Urinary bladder (tissue), 4 donors: ENCODE results near the gene FNDC10. TPM values are rescaled to one million over a fixed set of nuclear protein-coding genes. Genes with fewer than 3 reads are reported as not detected.

Experiments used
- DNase-seq: peaks from one replicate; pipeline ENCODE4 v3.0.0-alpha.2; 2015; ENCODE audit errors: extremely low spot score
- H3K27ac ChIP-seq: one replicate; pipeline ENCODE4 v1.5.1; 2013; ENCODE audit warnings: low read depth, mild to moderate bottlenecking, moderate library complexity
- H3K36me3 ChIP-seq: one replicate; pipeline ENCODE4 v1.6.1; 2013; ENCODE audit warnings: mild to moderate bottlenecking, moderate library complexity; ENCODE audit not compliant: insufficient read depth
- H3K4me1 ChIP-seq: one replicate; pipeline ENCODE4 v1.6.1; 2013; ENCODE audit warnings: mild to moderate bottlenecking, moderate library complexity; ENCODE audit not compliant: insufficient read depth
- H3K4me3 ChIP-seq: one replicate; pipeline ENCODE4 v1.5.1; 2013; ENCODE audit warnings: low read depth, low read length
- WGBS: extraction: QIAGEN DNeasy Blood & Tissue Kit; methylation state at CpG from one replicate; pipeline ENCODE4 v1.1.7; 2013; 5-methylcytosine and 5-hydroxymethylcytosine counted together
- polyA plus RNA-seq: library from polyadenylated mRNA; stranded (reverse); fragments of 200-250 nt; gene quantifications from one replicate; pipeline ENCODE4 v1.2.3, GENCODE V29; 2013
- total RNA-seq: library from RNA; depleted of rRNA; stranded (reverse); fragments of >200 nt; gene quantifications from one replicate; pipeline ENCODE4 v1.2.3, GENCODE V29; 2014
- donor health status: healthy with polysubstance abuse.
- donor health status: healthy.

Gene FNDC10
- total and polyA plus RNA-seq, 2 donors, result 0.58 to 2.2 TPM

GRCh38 chr1:1616045-1616790 is 16.3 kb upstream of the FNDC10 start:
- Histone ChIP-seq H3K4me3 (peak overlapping the region; percentile 86), H3K4me1 (no peaks in the 10 kb centered on the region), H3K36me3 (no peaks in the 10 kb centered on the region), H3K27ac (peak overlapping the region; percentile 100)
- 4% methylated on average over 77 of the region's 80 CpGs for WGBS
- DNase-seq, result no peak

GRCh38 chr1:1615256-1616044 is 15.5 kb upstream of the FNDC10 start, which contains the start of gene MIB2:
TSS of gene MIB2 (plus strand) at chr1:1615500. CDS start at chr1:1623453, 7,953 bp downstream.
- H3K27ac ChIP-seq, result peak within 1 kb of the TSS; percentile 100
- WGBS, result 1% methylated on average over 107 of the region's 107 CpGs
- H3K4me3 ChIP-seq, result peak within 1 kb of the TSS; percentile 86
- H3K4me1 ChIP-seq, result no peaks in the 10 kb centered on the region
- DNase-seq, result peak; percentile 86
- no peaks in the 10 kb centered on the region for H3K36me3 ChIP-seq

- Histone ChIP-seq H3K4me1 (no peaks in the 10 kb centered on the region), H3K27ac (no peak overlapping the region)
Observed at GRCh38 chr1:1614954-1615255, 15.0 kb upstream of the FNDC10 start.

GRCh38 chr1:1614204-1614953 is 14.4 kb upstream of the FNDC10 start:
- Histone ChIP-seq H3K27ac (no peak overlapping the region), H3K36me3 (no peaks in the 10 kb centered on the region), H3K4me1 (no peaks in the 10 kb centered on the region), H3K4me3 (peak overlapping the region; percentile 86)
- 19% methylated on average over 30 of the region's 30 CpGs for WGBS
- no peak for DNase-seq

More at GRCh38 chr1:1614954-1615255, 15.0 kb upstream of the FNDC10 start:
- DNase-seq, result no peak
- Histone ChIP-seq H3K36me3 (no peaks in the 10 kb centered on the region), H3K4me3 (peak overlapping the region; percentile 86)
- WGBS, result 0% methylated on average over 23 of the region's 23 CpGs

GRCh38 chr1:1613509-1614082 is 13.7 kb upstream of the FNDC10 start:
- Histone ChIP-seq H3K4me1 (no peaks in the 10 kb centered on the region), H3K4me3 (no peak overlapping the region), H3K27ac (no peak overlapping the region), H3K36me3 (no peaks in the 10 kb centered on the region)
- WGBS, result 79% methylated on average over 11 of the region's 11 CpGs
- DNase-seq, result no peak

GRCh38 chr1:1612104-1612400 is 12.1 kb upstream of the FNDC10 start:
- Histone ChIP-seq H3K4me3 (no peak overlapping the region), H3K27ac (no peak overlapping the region), H3K4me1 (no peaks in the 10 kb centered on the region), H3K36me3 (no peaks in the 10 kb centered on the region)
- 83% methylated on average over 3 of the region's 3 CpGs for WGBS
- no peak for DNase-seq

GRCh38 chr1:1610796-1611195 is 10.9 kb upstream of the FNDC10 start:
- H3K4me3 ChIP-seq, result no peak overlapping the region
- no peak for DNase-seq
- H3K4me1 ChIP-seq, result no peaks in the 10 kb centered on the region
- no peaks in the 10 kb centered on the region for H3K36me3 ChIP-seq
- WGBS, result 64% methylated on average over 9 of the region's 9 CpGs
- H3K27ac ChIP-seq, result no peak overlapping the region

GRCh38 chr1:1609822-1610485 is 10.0 kb upstream of the FNDC10 start:
- Histone ChIP-seq H3K4me3 (no peak overlapping the region), H3K36me3 (no peaks in the 10 kb centered on the region), H3K4me1 (no peaks in the 10 kb centered on the region), H3K27ac (no peak overlapping the region)
- DNase-seq, result no peak
- WGBS, result 77% methylated on average over 12 of the region's 12 CpGs

- WGBS, result 82% methylated on average over 13 of the region's 13 CpGs
- Histone ChIP-seq H3K36me3 (no peaks in the 10 kb centered on the region), H3K27ac (no peak overlapping the region), H3K4me1 (no peaks in the 10 kb centered on the region), H3K4me3 (no peak overlapping the region)
- DNase-seq, result no peak
Observed at GRCh38 chr1:1606232-1606631, 6.3 kb upstream of the FNDC10 start.

- no peaks in the 10 kb centered on the region for H3K4me1 ChIP-seq
- 94% methylated on average over 17 of the region's 17 CpGs for WGBS
- H3K4me3 ChIP-seq, result no peak overlapping the region
- DNase-seq, result no peak
- no peak overlapping the region for H3K27ac ChIP-seq
- no peaks in the 10 kb centered on the region for H3K36me3 ChIP-seq
Observed at GRCh38 chr1:1605724-1606123, 5.8 kb upstream of the FNDC10 start.

GRCh38 chr1:1605034-1605591 is 5.2 kb upstream of the FNDC10 start:
- WGBS, result 73% methylated on average over 14 of the region's 14 CpGs
- Histone ChIP-seq H3K4me1 (no peaks in the 10 kb centered on the region), H3K36me3 (no peaks in the 10 kb centered on the region), H3K4me3 (no peak overlapping the region), H3K27ac (no peak overlapping the region)
- no peak for DNase-seq

- H3K4me1 ChIP-seq, result no peaks in the 10 kb centered on the region
- WGBS, result 76% methylated on average over 15 of the region's 15 CpGs
- H3K4me3 ChIP-seq, result no peak overlapping the region
- H3K27ac ChIP-seq, result no peak overlapping the region
- H3K36me3 ChIP-seq, result no peaks in the 10 kb centered on the region
- no peak for DNase-seq
Observed at GRCh38 chr1:1604374-1605033, 4.6 kb upstream of the FNDC10 start.
